Natural killer cell (primary cell): ENCODE results near the gene EGFR. TPM values are rescaled to one million over a fixed set of nuclear protein-coding genes. Genes with fewer than 3 reads are reported as not detected.

Experiments used
- ATAC-seq, 3 donors: fragments of 150-1000 bp in 2 of 3; fragments of 200-7000 bp in 1 of 3; cut with Tn5 transposase; 1 replicate in 1 of 3; 2 replicates in 2 of 3; pipeline ENCODE4 v1.10.0; 2021; ENCODE audit warnings: mild to moderate bottlenecking in 2 of 3, moderate library complexity in 2 of 3
- DNase-seq, 2 donors: peaks; one replicate each; pipeline versions ENCODE4 v3.0.0 to v3.0.0-alpha.2; 2013 to 2021; ENCODE audit warnings: mixed read lengths in 1 of 2
- H3K27ac ChIP-seq: one replicate; pipeline ENCODE4 v1.5.1; 2013; ENCODE audit warnings: mild to moderate bottlenecking, low read length
- H3K27me3 ChIP-seq: one replicate; pipeline ENCODE4 v1.6.1; 2013; ENCODE audit warnings: low read length; ENCODE audit not compliant: control insufficient read depth, insufficient read depth
- H3K36me3 ChIP-seq: one replicate; pipeline ENCODE4 v1.6.1; 2013; ENCODE audit warnings: low read length; ENCODE audit not compliant: control insufficient read depth, insufficient read depth
- H3K4me1 ChIP-seq: one replicate; pipeline ENCODE4 v1.6.1; 2013; ENCODE audit warnings: low read length; ENCODE audit not compliant: control insufficient read depth, insufficient read depth
- H3K4me3 ChIP-seq: one replicate; pipeline ENCODE4 v1.5.1; 2013; ENCODE audit warnings: low read length
- H3K9me3 ChIP-seq: one replicate; pipeline ENCODE4 v1.6.1; 2013; ENCODE audit warnings: low read length; ENCODE audit not compliant: control insufficient read depth, insufficient read depth
- H3K27ac Mint-ChIP-seq, 2 donors: one replicate each; pipeline ENCODE4 v1.8.0; 2022; ENCODE audit warnings: mild to moderate bottlenecking in 2 of 2, mixed read lengths in 2 of 2, moderate library complexity in 1 of 2
- H3K27me3 Mint-ChIP-seq, 2 donors: one replicate each; pipeline ENCODE4 v1.8.0; 2022; ENCODE audit warnings: low read depth in 2 of 2, mixed read lengths in 2 of 2
- H3K36me3 Mint-ChIP-seq: one replicate; pipeline ENCODE4 v1.8.0; 2022; ENCODE audit warnings: mixed read lengths
- H3K4me1 Mint-ChIP-seq, 2 donors: one replicate each; pipeline ENCODE4 v1.8.0; 2022; ENCODE audit warnings: mixed read lengths in 2 of 2
- H3K4me3 Mint-ChIP-seq: one replicate; pipeline ENCODE4 v1.8.0; 2022; ENCODE audit warnings: mild to moderate bottlenecking, moderate library complexity, mixed read lengths
- H3K9me3 Mint-ChIP-seq, 2 donors: one replicate each; pipeline ENCODE4 v1.8.0; 2022; ENCODE audit warnings: mixed read lengths in 2 of 2
- CTCF ChIP-seq: fragments of 200-600 bp; IDR thresholded peaks from one replicate; pipeline ENCODE4 v1.8.0; 2022; ENCODE audit warnings: antibody characterized with exemption
- WGBS: methylation state at CpG from one replicate; pipeline ENCODE4 v1.1.7; 2013; ENCODE audit warnings: missing lambda C conversion rate; ENCODE audit not compliant: insufficient coverage; 5-methylcytosine and 5-hydroxymethylcytosine counted together
- intact Hi-C: fragments of 100-400 bp; cut with micrococcal nuclease; formaldehyde crosslinking; loops from one replicate; pipeline ENCODE4 v1.14.2; 2022
- total RNA-seq, 4 donors: library from RNA; stranded (reverse); fragments of 120-200 nt in 1 of 4; gene quantifications; one replicate each; pipeline versions ENCODE4 v1.2.3 to v1.2.4, GENCODE V29; 2013 to 2022

Gene EGFR
- total RNA-seq, 3 donors from 2014 or later (not counting 1 experiment from before 2014, with no cell fraction given): not detected

- Mint-ChIP-seq H3K27ac (no peak overlapping the region), H3K4me1 (no peaks in the 10 kb centered on the region), H3K36me3 (no peaks in the 10 kb centered on the region), H3K4me3 (no peak overlapping the region), H3K27me3 (peaks cover 0 to 9% of the 10 kb centered on the region in 2 donors), H3K9me3 (peaks cover 2 to 6% of the 10 kb centered on the region in 2 donors)
- WGBS: 79% methylated on average over 9 of the region's 9 CpGs
- TF ChIP-seq CTCF: no peak
- DNase-seq: no peak
- Histone ChIP-seq H3K36me3 (no peaks in the 10 kb centered on the region), H3K27ac (no peak overlapping the region), H3K27me3 (no peaks in the 10 kb centered on the region), H3K4me1 (no peaks in the 10 kb centered on the region), H3K9me3 (no peaks in the 10 kb centered on the region), H3K4me3 (no peak overlapping the region)
- intact Hi-C loops: no loop called here
- ATAC-seq: no peak
Measured at GRCh38 chr7:54978364-54979116, 40.3 kb upstream of the EGFR start.

- Histone ChIP-seq H3K27ac (no peak overlapping the region), H3K27me3 (no peaks in the 10 kb centered on the region), H3K4me3 (no peak overlapping the region), H3K9me3 (no peaks in the 10 kb centered on the region), H3K4me1 (no peaks in the 10 kb centered on the region), H3K36me3 (no peaks in the 10 kb centered on the region)
- Mint-ChIP-seq H3K4me1 (no peaks in the 10 kb centered on the region), H3K27me3 (peaks cover 0 to 9% of the 10 kb centered on the region in 2 donors), H3K27ac (no peak overlapping the region), H3K4me3 (no peak overlapping the region), H3K36me3 (peaks cover 7% of the 10 kb centered on the region), H3K9me3 (peaks cover 2 to 6% of the 10 kb centered on the region in 2 donors)
- intact Hi-C loops: no loop called here
- no peak for ATAC-seq
- no peak for TF ChIP-seq CTCF
- DNase-seq: no peak
- 90% methylated on average over 14 of the region's 14 CpGs for WGBS
Measured at GRCh38 chr7:54980521-54980920, 38.3 kb upstream of the EGFR start.

GRCh38 chr7:54981913-54982312 is 36.9 kb upstream of the EGFR start:
- TF ChIP-seq CTCF: no peak
- Histone ChIP-seq H3K4me3 (no peak overlapping the region), H3K36me3 (no peaks in the 10 kb centered on the region), H3K4me1 (no peaks in the 10 kb centered on the region), H3K9me3 (no peaks in the 10 kb centered on the region), H3K27ac (no peak overlapping the region), H3K27me3 (no peaks in the 10 kb centered on the region)
- Mint-ChIP-seq H3K9me3 (peaks cover 2 to 3% of the 10 kb centered on the region in 2 donors), H3K27ac (no peak overlapping the region), H3K27me3 (peaks cover 0 to 9% of the 10 kb centered on the region in 2 donors), H3K36me3 (peaks cover 7% of the 10 kb centered on the region), H3K4me1 (no peaks in the 10 kb centered on the region), H3K4me3 (no peak overlapping the region)
- intact Hi-C loops: no loop called here
- 88% methylated on average over 8 of the region's 11 CpGs for WGBS
- no peak for DNase-seq
- ATAC-seq: no peak
